Measurements from ENCODE around the gene OPA1.

Gene OPA1

DNA sequence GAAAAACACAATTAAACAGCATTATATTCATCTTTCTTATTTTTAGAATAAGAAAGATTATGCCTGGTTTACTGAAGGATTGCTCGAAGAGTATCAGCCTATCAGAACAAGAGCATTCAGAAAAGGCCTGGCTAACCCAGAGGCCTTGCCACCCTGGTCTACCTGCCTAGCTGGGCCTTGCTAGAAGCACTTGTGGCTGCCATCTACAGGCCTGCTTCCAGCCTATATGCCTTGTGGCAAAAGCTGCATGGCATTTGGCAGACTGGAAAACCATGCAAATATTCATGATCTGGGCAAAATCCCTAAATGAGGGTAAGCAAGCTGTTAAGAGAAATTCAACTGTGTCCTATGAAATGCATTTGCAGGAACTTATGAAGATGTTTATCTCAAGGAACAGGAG is 29.0 kb upstream of the OPA1 start:
- no peak overlapping the region for H3K27ac ChIP-seq (ENCODE audit: low read depth, low read length)
- H3K36me3 ChIP-seq (ENCODE audit: control insufficient read depth, insufficient read depth, low read length) = no peaks in the 10 kb centered on the region
- H3K9ac ChIP-seq (ENCODE audit: low read length) = no peak overlapping the region
- H3K4me3 ChIP-seq (ENCODE audit: low read length) = no peak overlapping the region
- H3K4me1 ChIP-seq (ENCODE audit: control insufficient read depth, insufficient read depth, low read length) = no peaks in the 10 kb centered on the region
- no peaks in the 10 kb centered on the region for H3K27me3 ChIP-seq (ENCODE audit: control insufficient read depth, insufficient read depth, low read length)

DNA sequence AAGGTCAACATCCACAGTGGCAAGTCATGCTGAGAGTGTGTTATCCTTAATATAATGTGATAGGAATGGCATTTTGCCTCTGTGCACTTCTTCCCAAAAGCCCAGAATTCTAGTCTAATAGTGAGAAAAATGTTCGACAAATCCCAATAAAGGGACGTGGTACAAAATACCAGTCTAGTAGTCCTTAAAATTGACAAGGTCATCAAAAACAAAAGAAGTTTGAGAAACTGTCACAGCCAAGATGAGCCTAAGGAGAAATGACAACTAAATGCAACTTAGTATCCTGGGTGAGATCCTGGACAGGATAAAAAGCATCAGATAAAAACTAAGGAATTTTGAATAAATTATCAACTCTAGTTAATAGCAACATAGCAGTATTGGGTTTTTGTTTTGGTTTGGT is 23.9 kb upstream of the OPA1 start:
- H3K27ac ChIP-seq (ENCODE audit: low read depth, low read length) = no peak overlapping the region
- H3K36me3 ChIP-seq (ENCODE audit: control insufficient read depth, insufficient read depth, low read length) = no peaks in the 10 kb centered on the region
- H3K4me3 ChIP-seq (ENCODE audit: low read length) = no peak overlapping the region
- no peaks in the 10 kb centered on the region for H3K27me3 ChIP-seq (ENCODE audit: control insufficient read depth, insufficient read depth, low read length)
- no peaks in the 10 kb centered on the region for H3K4me1 ChIP-seq (ENCODE audit: control insufficient read depth, insufficient read depth, low read length)
- no peak overlapping the region for H3K9ac ChIP-seq (ENCODE audit: low read length)

DNA sequence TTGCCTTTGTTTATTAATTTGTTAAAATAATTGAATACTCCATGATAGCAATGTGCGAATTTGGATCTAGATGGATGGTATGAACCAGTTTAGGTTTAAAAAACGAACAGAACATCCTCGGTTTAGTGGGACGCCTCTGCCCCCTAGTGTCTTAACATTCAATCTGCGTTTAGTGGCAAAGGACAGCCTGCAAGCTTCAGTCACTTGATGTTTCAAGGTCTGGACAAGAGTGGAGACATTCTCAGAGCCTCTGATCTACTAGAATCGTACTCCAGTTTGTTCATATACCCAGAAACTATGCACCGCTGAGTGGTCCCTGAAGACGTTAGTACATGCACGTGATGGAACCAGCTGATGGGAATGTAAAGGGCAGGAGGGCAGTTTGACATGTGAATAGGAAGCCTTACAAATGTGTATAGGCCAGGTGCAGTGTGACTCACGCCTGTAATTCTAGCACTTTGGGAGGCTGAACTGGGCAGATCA is 20.5 kb upstream of the OPA1 start:
- H3K36me3 ChIP-seq (ENCODE audit: control insufficient read depth, insufficient read depth, low read length) = no peaks in the 10 kb centered on the region
- H3K27me3 ChIP-seq (ENCODE audit: control insufficient read depth, insufficient read depth, low read length) = no peaks in the 10 kb centered on the region
- H3K4me1 ChIP-seq (ENCODE audit: control insufficient read depth, insufficient read depth, low read length) = no peaks in the 10 kb centered on the region
- no peak overlapping the region for H3K9ac ChIP-seq (ENCODE audit: low read length)
- no peak overlapping the region for H3K4me3 ChIP-seq (ENCODE audit: low read length)
- H3K27ac ChIP-seq (ENCODE audit: low read depth, low read length) = no peak overlapping the region

DNA sequence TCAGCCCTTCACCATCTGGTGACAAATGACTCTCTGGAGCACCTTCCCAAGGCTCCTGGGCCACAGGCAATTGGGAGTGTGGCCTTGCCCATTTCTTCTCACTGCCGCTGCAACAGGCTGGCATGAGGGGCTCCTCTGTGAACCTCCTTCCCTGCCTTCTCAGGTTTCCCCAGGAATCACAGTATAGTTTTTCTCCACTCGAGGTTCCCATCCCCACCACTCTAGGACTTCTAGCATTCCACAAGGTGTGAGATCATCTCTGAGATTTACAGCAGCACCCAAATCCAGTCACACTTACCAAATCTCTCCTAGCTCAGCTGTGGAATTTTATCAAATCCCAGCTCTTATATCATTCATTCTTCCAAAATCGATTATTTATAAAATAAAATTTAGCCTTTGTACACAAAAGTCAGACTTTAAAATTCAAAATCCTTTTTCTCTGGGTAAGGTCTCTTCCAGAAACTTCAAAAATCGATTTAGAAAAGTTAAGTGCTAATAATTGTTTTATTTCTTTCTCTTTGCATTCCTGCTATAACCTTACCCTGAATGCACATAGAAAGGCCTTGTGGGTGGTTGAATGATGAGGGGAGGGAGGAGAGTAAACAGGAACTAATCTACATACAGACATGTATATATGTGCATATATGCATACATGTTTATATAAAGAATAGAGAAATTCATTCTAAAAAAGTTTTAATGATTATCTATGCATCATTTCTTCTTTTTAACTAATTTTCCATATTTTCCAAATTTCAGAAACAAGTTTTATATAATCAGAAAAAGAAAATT is 19.4 kb upstream of the OPA1 start:
- Histone ChIP-seq H3K9ac (ENCODE audit: low read length) (no peak overlapping the region), H3K27ac (ENCODE audit: low read depth, low read length) (no peak overlapping the region), H3K4me1 (ENCODE audit: control insufficient read depth, insufficient read depth, low read length) (no peaks in the 10 kb centered on the region), H3K4me3 (ENCODE audit: low read length) (no peak overlapping the region), H3K27me3 (ENCODE audit: control insufficient read depth, insufficient read depth, low read length) (no peaks in the 10 kb centered on the region), H3K36me3 (ENCODE audit: control insufficient read depth, insufficient read depth, low read length) (no peaks in the 10 kb centered on the region)

DNA sequence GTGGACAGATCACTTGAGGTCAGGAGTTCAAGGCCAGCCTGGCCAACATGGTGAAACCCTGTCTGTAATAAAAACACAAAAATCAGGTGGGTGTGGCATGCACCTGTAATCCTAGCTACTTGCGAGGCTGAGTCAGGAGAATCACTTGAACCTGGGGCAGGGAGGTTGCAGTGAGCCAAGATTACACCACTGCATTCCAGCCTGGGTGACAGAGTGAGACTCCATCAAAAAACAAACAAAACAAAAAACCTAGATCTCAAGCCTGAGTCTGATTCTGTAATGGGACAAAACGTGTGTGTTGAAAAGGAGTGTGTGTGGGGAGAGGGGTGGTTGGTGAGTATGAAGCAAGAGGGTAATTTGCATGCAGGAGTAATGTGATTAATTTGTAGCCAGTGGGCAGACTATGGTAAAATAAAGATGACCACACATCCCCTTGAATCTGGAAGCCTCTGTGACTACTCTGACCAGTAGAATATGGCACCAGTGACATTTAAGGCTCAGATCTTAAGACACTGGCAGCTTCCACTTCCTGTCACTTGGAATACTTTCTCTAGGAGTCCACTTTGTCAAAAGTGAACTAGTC is 18.4 kb upstream of the OPA1 start:
- no peak overlapping the region for H3K27ac ChIP-seq (ENCODE audit: low read depth, low read length)
- no peaks in the 10 kb centered on the region for H3K36me3 ChIP-seq (ENCODE audit: control insufficient read depth, insufficient read depth, low read length)
- no peaks in the 10 kb centered on the region for H3K27me3 ChIP-seq (ENCODE audit: control insufficient read depth, insufficient read depth, low read length)
- H3K4me1 ChIP-seq (ENCODE audit: control insufficient read depth, insufficient read depth, low read length) = no peaks in the 10 kb centered on the region
- H3K9ac ChIP-seq (ENCODE audit: low read length) = no peak overlapping the region
- no peak overlapping the region for H3K4me3 ChIP-seq (ENCODE audit: low read length)

DNA sequence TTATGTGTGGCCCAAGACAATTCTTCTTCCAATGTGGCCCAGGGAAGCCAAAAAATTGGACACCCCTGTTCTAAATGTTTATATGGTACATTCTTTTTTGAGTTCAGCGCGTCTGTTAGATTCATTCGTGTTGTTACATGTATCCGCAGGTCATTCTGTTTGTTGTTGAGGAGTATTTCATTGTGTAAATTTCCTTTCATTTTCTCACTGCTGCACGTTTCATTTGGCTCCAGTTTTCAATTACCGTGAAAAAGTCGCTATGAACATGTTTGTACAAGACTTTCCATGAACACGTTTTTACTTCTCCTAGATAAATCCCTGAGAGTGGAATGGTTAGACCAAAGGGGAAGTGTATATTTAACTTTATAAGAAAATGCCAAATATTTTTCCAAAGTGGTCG is 7.5 kb upstream of the OPA1 start:
- Histone ChIP-seq H3K4me3 (ENCODE audit: low read length) (no peak overlapping the region), H3K27me3 (ENCODE audit: control insufficient read depth, insufficient read depth, low read length) (no peaks in the 10 kb centered on the region), H3K36me3 (ENCODE audit: control insufficient read depth, insufficient read depth, low read length) (no peaks in the 10 kb centered on the region)

DNA sequence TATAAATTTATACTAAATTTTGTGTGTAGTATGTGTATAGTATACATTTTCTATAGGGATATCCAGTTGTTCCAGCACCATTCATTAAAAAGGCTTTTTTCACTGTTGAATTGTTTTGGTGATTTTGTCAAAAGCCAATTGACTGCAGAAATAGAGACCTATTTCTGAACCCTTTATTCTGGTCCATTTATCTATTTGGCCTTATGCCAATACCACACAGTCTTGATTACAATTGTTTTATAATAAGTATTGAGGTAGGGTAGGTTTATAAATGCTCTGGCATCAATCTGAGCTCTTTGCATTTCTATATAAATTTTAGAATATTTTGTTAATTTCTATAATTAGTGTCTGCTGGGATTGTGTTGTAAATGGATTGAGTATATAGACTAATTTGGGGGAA is 6.5 kb upstream of the OPA1 start:
- Histone ChIP-seq H3K27ac (ENCODE audit: low read depth, low read length) (no peak overlapping the region), H3K4me3 (ENCODE audit: low read length) (no peak overlapping the region), H3K4me1 (ENCODE audit: control insufficient read depth, insufficient read depth, low read length) (no peaks in the 10 kb centered on the region), H3K36me3 (ENCODE audit: control insufficient read depth, insufficient read depth, low read length) (no peaks in the 10 kb centered on the region), H3K9ac (ENCODE audit: low read length) (no peak overlapping the region), H3K27me3 (ENCODE audit: control insufficient read depth, insufficient read depth, low read length) (no peaks in the 10 kb centered on the region)

More for the DNA sequence above, 7.5 kb upstream of the OPA1 start:
- Histone ChIP-seq H3K4me1 (ENCODE audit: control insufficient read depth, insufficient read depth, low read length) (no peaks in the 10 kb centered on the region), H3K9ac (ENCODE audit: low read length) (no peak overlapping the region), H3K27ac (ENCODE audit: low read depth, low read length) (no peak overlapping the region)

DNA sequence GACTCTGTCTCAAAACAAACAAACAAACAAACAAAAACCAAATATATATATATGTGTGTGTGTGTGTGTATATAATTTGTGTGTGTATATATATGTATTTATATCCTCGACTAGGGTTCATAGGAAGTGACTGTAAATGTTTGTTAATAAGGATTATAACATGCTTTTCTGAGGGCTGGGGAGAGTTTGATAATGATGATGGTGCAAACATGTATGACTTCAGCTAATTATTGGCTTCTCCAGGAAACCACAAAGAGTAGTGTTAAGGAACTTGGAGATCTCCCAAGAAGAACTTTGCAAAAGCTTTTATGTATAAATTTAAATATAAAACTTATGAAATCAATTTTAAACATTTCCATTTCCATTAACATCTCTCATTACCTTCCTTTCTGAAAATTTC is 3.9 kb upstream of the OPA1 start:
- Histone ChIP-seq H3K36me3 (ENCODE audit: control insufficient read depth, insufficient read depth, low read length) (no peaks in the 10 kb centered on the region), H3K4me3 (ENCODE audit: low read length) (no peak overlapping the region), H3K27me3 (ENCODE audit: control insufficient read depth, insufficient read depth, low read length) (no peaks in the 10 kb centered on the region), H3K9ac (ENCODE audit: low read length) (no peak overlapping the region), H3K4me1 (ENCODE audit: control insufficient read depth, insufficient read depth, low read length) (no peaks in the 10 kb centered on the region), H3K27ac (ENCODE audit: low read depth, low read length) (no peak overlapping the region)

DNA sequence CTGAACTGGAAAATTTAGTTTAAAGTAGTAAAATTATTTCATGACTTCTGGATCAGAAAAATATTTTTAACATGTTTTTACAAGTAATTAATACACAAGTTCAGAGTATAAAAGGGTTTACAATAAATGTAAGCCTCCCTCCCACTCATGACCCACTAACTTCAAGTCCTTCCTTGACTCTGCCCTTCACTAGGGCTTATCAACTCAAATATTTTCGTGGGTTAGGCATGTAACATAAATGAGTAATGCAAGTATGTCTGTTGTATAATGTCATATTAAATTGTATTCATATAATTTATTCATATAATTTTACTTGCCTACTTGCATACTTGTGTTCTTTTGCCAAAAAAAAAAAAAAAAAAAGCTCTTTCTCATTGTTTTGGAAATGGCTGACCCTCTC is 3.4 kb upstream of the OPA1 start:
- Histone ChIP-seq H3K27me3 (ENCODE audit: control insufficient read depth, insufficient read depth, low read length) (no peaks in the 10 kb centered on the region), H3K27ac (ENCODE audit: low read depth, low read length) (no peak overlapping the region), H3K4me1 (ENCODE audit: control insufficient read depth, insufficient read depth, low read length) (no peaks in the 10 kb centered on the region), H3K9ac (ENCODE audit: low read length) (no peak overlapping the region), H3K36me3 (ENCODE audit: control insufficient read depth, insufficient read depth, low read length) (no peaks in the 10 kb centered on the region), H3K4me3 (ENCODE audit: low read length) (no peak overlapping the region)

DNA sequence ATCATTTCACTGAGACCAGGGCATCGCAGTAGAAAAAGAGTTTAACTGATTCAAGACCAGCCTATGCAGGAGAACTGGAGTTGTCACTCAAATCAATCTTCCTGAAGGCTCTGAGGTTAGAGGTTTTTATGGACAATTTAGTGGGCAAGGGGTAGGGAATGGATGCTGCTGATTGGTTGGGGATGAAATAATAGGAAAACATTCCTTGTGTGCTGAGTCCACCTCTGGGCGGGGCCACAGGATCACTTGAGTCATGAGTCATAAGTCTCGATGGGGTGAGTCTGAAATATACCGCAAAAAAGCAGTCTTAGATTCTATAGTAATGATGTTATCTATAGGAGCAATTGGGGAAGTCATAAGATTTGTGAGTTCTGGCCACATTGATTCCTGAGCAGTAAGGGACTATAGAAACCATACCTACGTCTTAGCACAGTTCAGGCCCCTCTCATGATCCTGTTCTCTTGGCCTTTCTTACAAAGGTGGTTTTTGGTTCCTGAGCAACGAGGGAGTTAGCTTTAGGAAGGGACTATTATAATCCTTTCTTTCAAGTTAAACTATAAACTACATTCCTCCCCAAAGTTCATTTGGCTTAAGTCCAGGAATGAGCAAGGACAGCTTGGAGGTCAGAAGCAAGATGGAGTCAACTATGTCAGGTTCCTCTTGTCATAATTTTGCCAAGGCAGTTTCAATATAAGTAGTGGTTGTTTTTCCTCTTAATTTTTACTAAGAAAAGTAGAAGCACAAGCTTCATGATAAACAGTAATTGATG is 2.7 kb upstream of the OPA1 start:
- Histone ChIP-seq H3K27me3 (ENCODE audit: control insufficient read depth, insufficient read depth, low read length) (no peaks in the 10 kb centered on the region), H3K4me3 (ENCODE audit: low read length) (no peak overlapping the region), H3K9ac (ENCODE audit: low read length) (no peak overlapping the region), H3K27ac (ENCODE audit: low read depth, low read length) (no peak overlapping the region), H3K36me3 (ENCODE audit: control insufficient read depth, insufficient read depth, low read length) (no peaks in the 10 kb centered on the region), H3K4me1 (ENCODE audit: control insufficient read depth, insufficient read depth, low read length) (no peaks in the 10 kb centered on the region)

DNA sequence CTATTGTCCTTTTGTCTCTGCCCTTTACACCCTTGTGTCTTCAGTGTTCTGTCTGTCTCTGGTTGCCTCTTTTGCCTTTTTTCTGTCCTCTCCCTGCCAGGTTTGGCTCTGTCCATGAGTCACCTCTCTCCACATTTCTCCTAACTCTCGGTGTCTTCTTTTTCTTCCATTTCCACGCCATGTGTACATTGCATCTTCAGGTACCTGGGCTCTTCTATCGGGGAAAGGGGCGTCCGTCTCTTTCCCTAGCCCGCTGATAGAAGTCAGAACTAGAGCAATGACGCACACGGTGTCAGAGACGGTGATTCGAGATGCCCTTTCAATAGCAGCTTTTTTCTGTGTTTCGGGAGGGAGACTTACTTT is 641 bp downstream of the OPA1 start:
- no peaks in the 10 kb centered on the region for H3K27me3 ChIP-seq (ENCODE audit: control insufficient read depth, insufficient read depth, low read length)
- peak overlapping the region; percentile 77 for H3K9ac ChIP-seq (ENCODE audit: low read length)
- peak overlapping the region; percentile 80 for H3K27ac ChIP-seq (ENCODE audit: low read depth, low read length)
- no peaks in the 10 kb centered on the region for H3K36me3 ChIP-seq (ENCODE audit: control insufficient read depth, insufficient read depth, low read length)
- no peaks in the 10 kb centered on the region for H3K4me1 ChIP-seq (ENCODE audit: control insufficient read depth, insufficient read depth, low read length)
- peak overlapping the region; percentile 79 for H3K4me3 ChIP-seq (ENCODE audit: low read length)

DNA sequence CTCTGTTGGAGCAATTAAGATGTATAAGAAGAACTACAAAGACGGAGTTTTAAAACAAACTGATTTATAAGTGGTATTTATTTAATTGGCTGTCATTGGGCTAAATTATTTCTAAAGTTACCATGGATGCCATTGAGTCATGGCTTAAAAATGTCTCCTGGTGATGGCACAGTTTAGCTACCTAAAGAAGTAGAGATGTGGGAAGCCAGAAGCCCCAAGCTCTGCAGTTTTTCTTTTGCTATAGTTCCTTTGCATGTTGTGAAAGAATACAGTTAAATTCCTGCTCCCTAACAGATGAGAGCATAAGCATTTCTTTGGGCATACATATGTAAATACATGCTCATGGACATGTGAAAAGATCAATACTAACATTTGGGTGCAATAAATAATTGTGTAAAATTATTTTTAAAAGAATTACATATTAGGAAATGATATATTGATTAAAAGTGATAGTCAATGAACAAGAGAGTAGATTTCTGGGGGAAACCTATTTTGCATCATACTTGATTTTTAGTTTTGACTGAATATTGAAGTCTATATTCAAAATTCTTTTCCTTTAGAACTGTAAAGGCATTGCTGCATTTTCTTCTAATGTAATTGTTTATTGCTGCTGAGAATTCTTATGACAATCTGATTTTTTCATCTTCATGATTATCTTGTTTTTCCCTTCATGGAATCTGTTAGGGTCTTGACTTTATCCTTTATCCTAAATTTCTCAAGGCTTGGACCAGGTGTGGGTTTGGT is 2.1 kb downstream of the OPA1 start:
- H3K9ac ChIP-seq (ENCODE audit: low read length) = no peak overlapping the region
- H3K36me3 ChIP-seq (ENCODE audit: control insufficient read depth, insufficient read depth, low read length) = no peaks in the 10 kb centered on the region
- H3K27me3 ChIP-seq (ENCODE audit: control insufficient read depth, insufficient read depth, low read length) = no peaks in the 10 kb centered on the region
- H3K27ac ChIP-seq (ENCODE audit: low read depth, low read length) = no peak overlapping the region
- no peaks in the 10 kb centered on the region for H3K4me1 ChIP-seq (ENCODE audit: control insufficient read depth, insufficient read depth, low read length)
- H3K4me3 ChIP-seq (ENCODE audit: low read length) = no peak overlapping the region
